Endothelial cell (in vitro differentiated cells): ENCODE measurements around the gene PANX2. TPM values are rescaled to one million over a fixed set of nuclear protein-coding genes. Genes with fewer than 3 reads are reported as not detected.

Experiments used
- DNase-seq: peaks from one replicate; pipeline ENCODE4 v3.0.0; 2021; ENCODE audit warnings: low spot score
- H3K27ac Mint-ChIP-seq: one replicate; pipeline ENCODE4 v1.8.0; 2021; ENCODE audit warnings: mixed read lengths, inconsistent platforms; ENCODE audit not compliant: unreplicated experiment
- H3K27me3 Mint-ChIP-seq: one replicate; pipeline ENCODE4 v1.8.0; 2021; ENCODE audit warnings: mild to moderate bottlenecking, moderate library complexity, mixed read lengths, inconsistent platforms; ENCODE audit not compliant: unreplicated experiment
- H3K36me3 Mint-ChIP-seq: one replicate; pipeline ENCODE4 v1.8.0; 2021; ENCODE audit warnings: mild to moderate bottlenecking, low read depth, mixed read lengths, inconsistent platforms; ENCODE audit not compliant: unreplicated experiment
- H3K4me1 Mint-ChIP-seq: one replicate; pipeline ENCODE4 v1.8.0; 2021; ENCODE audit warnings: mild to moderate bottlenecking, mixed read lengths, inconsistent platforms; ENCODE audit not compliant: unreplicated experiment
- H3K4me3 Mint-ChIP-seq: one replicate; pipeline ENCODE4 v1.8.0; 2021; ENCODE audit warnings: mild to moderate bottlenecking, mixed read lengths, inconsistent platforms; ENCODE audit not compliant: unreplicated experiment
- H3K9me3 Mint-ChIP-seq: one replicate; pipeline ENCODE4 v1.8.0; 2021; ENCODE audit warnings: mixed read lengths, inconsistent platforms; ENCODE audit not compliant: unreplicated experiment
- CTCF ChIP-seq: fragments of 200-600 bp; sonication (generic); IDR thresholded peaks from one replicate; pipeline ENCODE4 v1.5.0; 2021; ENCODE audit warnings: antibody characterized with exemption; ENCODE audit not compliant: unreplicated experiment
- total RNA-seq: library from RNA; stranded (reverse); fragmentation: NEBNext Ultra II Directional; extraction: Animal tissue kit (Norgen Biotek cat#: 25700); gene quantifications from one replicate; pipeline ENCODE4 v1.2.1, GENCODE V29; 2021; ENCODE audit not compliant: unreplicated experiment

The PANX2 gene
- total RNA-seq, 1 donor from 2014 or later = 0.87 TPM

GRCh38 chr22:50138041-50138440 lies 32.5 kb upstream of the PANX2 start:
- peaks cover 2% of the 10 kb centered on the region for H3K4me1 Mint-ChIP-seq
- TF ChIP-seq CTCF = no peak
- DNase-seq = no peak

GRCh38 chr22:50138988-50139387 lies 31.5 kb upstream of the PANX2 start:
- H3K4me3 Mint-ChIP-seq = no peak overlapping the region
- no peak overlapping the region for H3K27ac Mint-ChIP-seq
- H3K36me3 Mint-ChIP-seq = no peaks in the 10 kb centered on the region
- H3K4me1 Mint-ChIP-seq = peaks cover 2% of the 10 kb centered on the region
- no peak for DNase-seq
- no peak for TF ChIP-seq CTCF
- H3K9me3 Mint-ChIP-seq = no peaks in the 10 kb centered on the region
- H3K27me3 Mint-ChIP-seq = peaks cover 1% of the 10 kb centered on the region

More at GRCh38 chr22:50138041-50138440, 32.5 kb upstream of the PANX2 start:
- no peaks in the 10 kb centered on the region for H3K36me3 Mint-ChIP-seq
- no peak overlapping the region for H3K27ac Mint-ChIP-seq
- peaks cover 1% of the 10 kb centered on the region for H3K27me3 Mint-ChIP-seq
- H3K9me3 Mint-ChIP-seq = no peaks in the 10 kb centered on the region
- no peak overlapping the region for H3K4me3 Mint-ChIP-seq

- H3K27me3 Mint-ChIP-seq = peaks cover 1% of the 10 kb centered on the region
- no peak for DNase-seq
- TF ChIP-seq CTCF = no peak
- peaks cover 2% of the 10 kb centered on the region for H3K4me1 Mint-ChIP-seq
- H3K27ac Mint-ChIP-seq = no peak overlapping the region
- no peaks in the 10 kb centered on the region for H3K9me3 Mint-ChIP-seq
- no peaks in the 10 kb centered on the region for H3K36me3 Mint-ChIP-seq
- no peak overlapping the region for H3K4me3 Mint-ChIP-seq
Measured at GRCh38 chr22:50139843-50140415, 30.6 kb upstream of the PANX2 start.

GRCh38 chr22:50140615-50141014 lies 29.9 kb upstream of the PANX2 start:
- no peak for DNase-seq
- Mint-ChIP-seq H3K4me1 (peaks cover 2% of the 10 kb centered on the region), H3K9me3 (no peaks in the 10 kb centered on the region), H3K27ac (no peak overlapping the region), H3K4me3 (no peak overlapping the region), H3K36me3 (no peaks in the 10 kb centered on the region), H3K27me3 (peaks cover 1% of the 10 kb centered on the region)
- no peak for TF ChIP-seq CTCF

GRCh38 chr22:50141462-50141861 lies 29.1 kb upstream of the PANX2 start:
- no peak overlapping the region for H3K27ac Mint-ChIP-seq
- no peak for DNase-seq
- peaks cover 1% of the 10 kb centered on the region for H3K27me3 Mint-ChIP-seq

More at GRCh38 chr22:50141462-50141861, 29.1 kb upstream of the PANX2 start:
- Mint-ChIP-seq H3K9me3 (no peaks in the 10 kb centered on the region), H3K4me1 (peaks cover 2% of the 10 kb centered on the region), H3K36me3 (no peaks in the 10 kb centered on the region), H3K4me3 (no peak overlapping the region)
- no peak for TF ChIP-seq CTCF
